Caki2 (cell line): ENCODE results near the gene DNAJB8. TPM values are rescaled to one million over a fixed set of nuclear protein-coding genes. Genes with fewer than 3 reads are reported as not detected.

Experiments used
- DNase-seq: peaks from one replicate; pipeline ENCODE4 v3.0.0-alpha.2; 2015; ENCODE audit warnings: low read depth
- in situ Hi-C: cut with HindIII; loops from 2 replicates; pipeline ENCODE4 v1.10.0; 2016; ENCODE audit warnings: low sequenced_read_pairs, low pct_unique_long_range_greater_than_20kb, mixed read lengths
- total RNA-seq: library from RNA; depleted of rRNA; stranded (reverse); fragments of >200 nt; shearing (Covaris generic); gene quantifications from 2 replicates; pipeline ENCODE4 v1.2.3, GENCODE V29; 2014; ENCODE audit warnings: low replicate concordance

Gene DNAJB8
- total RNA-seq, 1 experiment from 2014 or later: not detected

- in situ Hi-C loops: no loop called here
Measured at GRCh38 chr3:128456776-128457715, 9.6 kb downstream of the DNAJB8 start.

GRCh38 chr3:128455786-128456748 lies 10.6 kb downstream of the DNAJB8 start:
- in situ Hi-C loops: no loop called here
- no peak for DNase-seq

More at GRCh38 chr3:128456776-128457715, 9.6 kb downstream of the DNAJB8 start:
- DNase-seq: no peak

GRCh38 chr3:128455116-128455515 lies 11.6 kb downstream of the DNAJB8 start:
- in situ Hi-C loops: no loop called here
- no peak for DNase-seq

GRCh38 chr3:128454310-128454618 lies 12.4 kb downstream of the DNAJB8 start:
- in situ Hi-C loops: no loop called here
- no peak for DNase-seq

- in situ Hi-C loops: no loop called here
- DNase-seq: no peak
Measured at GRCh38 chr3:128453501-128454309, 13.0 kb downstream of the DNAJB8 start.

- in situ Hi-C loops: no loop called here
- DNase-seq: no peak
Measured at GRCh38 chr3:128452678-128453275, 13.9 kb downstream of the DNAJB8 start.

- in situ Hi-C loops: no loop called here
- DNase-seq: no peak
Measured at GRCh38 chr3:128452120-128452519, 14.6 kb downstream of the DNAJB8 start.

GRCh38 chr3:128449111-128449638 lies 17.5 kb downstream of the DNAJB8 start:
- DNase-seq: no peak
- in situ Hi-C loops: no loop called here

GRCh38 chr3:128448491-128448890 lies 18.2 kb downstream of the DNAJB8 start:
- no peak for DNase-seq
- in situ Hi-C loops: no loop called here

GRCh38 chr3:128447561-128448013 lies 19.1 kb downstream of the DNAJB8 start:
- DNase-seq: peak; percentile 12
- in situ Hi-C loops: no loop called here

GRCh38 chr3:128446821-128447220 lies 19.9 kb downstream of the DNAJB8 start:
- in situ Hi-C loops: no loop called here
- no peak for DNase-seq

GRCh38 chr3:128445357-128445756 lies 21.3 kb downstream of the DNAJB8 start:
- DNase-seq: no peak
- in situ Hi-C loops: no loop called here

- in situ Hi-C loops: no loop called here
- DNase-seq: no peak
Measured at GRCh38 chr3:128443771-128444170, 22.9 kb downstream of the DNAJB8 start.

GRCh38 chr3:128442949-128443348 lies 23.7 kb downstream of the DNAJB8 start:
- in situ Hi-C loops: no loop called here

GRCh38 chr3:128442070-128442469 lies 24.6 kb downstream of the DNAJB8 start:
- DNase-seq: no peak
- in situ Hi-C loops: no loop called here

More at GRCh38 chr3:128442949-128443348, 23.7 kb downstream of the DNAJB8 start:
- DNase-seq: no peak

GRCh38 chr3:128439226-128439625 lies 27.5 kb downstream of the DNAJB8 start:
- DNase-seq: no peak
- in situ Hi-C loops: no loop called here

GRCh38 chr3:128438488-128439072 lies 28.1 kb downstream of the DNAJB8 start:
- in situ Hi-C loops: no loop called here
- no peak for DNase-seq
